Sigmoid colon (tissue), 7 donors: ENCODE data around the gene BCORL1. TPM values are rescaled to one million over a fixed set of nuclear protein-coding genes. Genes with fewer than 3 reads are reported as not detected.

Experiments
- DNase-seq: peaks from one replicate; pipeline ENCODE4 v3.0.0-alpha.2; 2019
- H3K27ac ChIP-seq, 4 donors: fragments of 200-600 bp; sonication (generic); one replicate each; pipeline ENCODE4 v1.5.1; 2016 to 2019; ENCODE audit warnings: mild to moderate bottlenecking in 1 of 4
- H3K27me3 ChIP-seq, 3 donors: fragments of 200-600 bp; sonication (generic); one replicate each; pipeline ENCODE4 v1.5.1; 2019; ENCODE audit warnings: mild to moderate bottlenecking in 1 of 3
- H3K36me3 ChIP-seq, 4 donors: fragments of 200-600 bp; sonication (generic); one replicate each; pipeline ENCODE4 v1.5.1; 2016 to 2019
- H3K4me1 ChIP-seq, 4 donors: fragments of 200-600 bp; sonication (generic); one replicate each; pipeline ENCODE4 v1.5.1; 2017 to 2019
- H3K4me3 ChIP-seq, 4 donors: fragments of 200-600 bp; sonication (generic); one replicate each; pipeline ENCODE4 v1.5.1; 2017 to 2019; ENCODE audit warnings: mild to moderate bottlenecking in 2 of 4, moderate library complexity in 1 of 4
- H3K9me3 ChIP-seq, 4 donors: fragments of 200-600 bp in 3 of 4; sonication (generic) in 3 of 4; one replicate each; pipeline versions ENCODE4 v1.5.1 to v1.6.1; 2013 to 2019
- EP300 ChIP-seq, 4 donors: sonication (generic); formaldehyde crosslinking; IDR thresholded peaks; one replicate each; pipeline ENCODE4 v1.6.1; 2017; ENCODE audit warnings: antibody characterized with exemption in 4 of 4
- POLR2A ChIP-seq, 2 donors: fragments of 450-650 bp; IDR thresholded peaks; one replicate each; pipeline ENCODE4 v1.6.1; 2016; ENCODE audit warnings: antibody characterized with exemption in 2 of 2, mild to moderate bottlenecking in 2 of 2, moderate library complexity in 2 of 2
- POLR2AphosphoS5 ChIP-seq, 4 donors: sonication (generic); formaldehyde crosslinking; IDR thresholded peaks; one replicate each; pipeline ENCODE4 v1.6.1; 2017; ENCODE audit warnings: antibody characterized with exemption in 4 of 4
- WGBS, 2 donors: extraction: QIAGEN DNeasy Blood & Tissue Kit; methylation state at CpG; one replicate each; pipeline ENCODE4 v1.1.7; 2013; 5-methylcytosine and 5-hydroxymethylcytosine counted together
- intact Hi-C: fragments of 100-400 bp; cut with DNase I; formaldehyde crosslinking; loops from one replicate; pipeline ENCODE4 v1.15.1; 2023
- polyA plus RNA-seq, 3 donors: library from polyadenylated mRNA; stranded (reverse); fragments of 200-250 nt; gene quantifications; one replicate each; pipeline ENCODE4 v1.2.3, GENCODE V29; 2013
- total RNA-seq, 4 donors: library from RNA; depleted of rRNA; stranded (reverse); fragments of >200 nt; gene quantifications; one replicate each; pipeline ENCODE4 v1.1.0, GENCODE V29; 2016
- TF ChIP-seq, protein P1 (sequence below), 4 experiments: fragments of 450-650 bp in 3 of 4; fragments of 200-600 bp in 1 of 4; IDR thresholded peaks; one replicate each; pipeline ENCODE4 v1.5.1; 2016 to 2019; ENCODE audit warnings: antibody characterized with exemption in 4 of 4, mild to moderate bottlenecking in 3 of 4, moderate library complexity in 2 of 4
- donor health status: healthy with polysubstance abuse.
- donor health status: Bipolar disorder and iron deficiency.
- donor health status: healthy.

Gene BCORL1
- total and polyA plus RNA-seq, 7 donors, result 1.2 to 5.8 (median 3.2) TPM

DNA sequence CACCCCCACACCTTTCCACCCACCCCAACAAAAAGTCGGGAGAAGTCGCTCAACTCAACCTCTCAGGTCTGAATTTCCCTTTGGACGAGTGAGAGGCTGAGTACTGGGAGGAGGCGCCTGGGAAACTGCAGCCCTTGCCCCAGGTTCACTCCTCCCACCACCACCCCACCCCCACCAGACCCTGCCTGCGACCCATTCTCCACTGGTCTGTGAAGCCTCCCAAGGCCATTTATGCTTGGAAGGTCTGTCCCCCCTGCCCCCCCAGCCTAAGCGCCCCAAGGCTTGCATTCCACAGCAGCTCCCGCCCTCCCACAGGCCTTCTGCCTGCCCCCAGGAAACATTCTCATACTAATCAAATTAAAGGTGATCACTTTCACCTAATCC is 100.7 kb downstream of the BCORL1 start:
- TF ChIP-seq POLR2A (IDR thresholded peaks at IDR 0.05) (no peak), POLR2AphosphoS5 (IDR thresholded peaks at IDR 0.05) (no peak), EP300 (IDR thresholded peaks at IDR 0.05) (no peak)
- TF ChIP-seq, protein P1, sequence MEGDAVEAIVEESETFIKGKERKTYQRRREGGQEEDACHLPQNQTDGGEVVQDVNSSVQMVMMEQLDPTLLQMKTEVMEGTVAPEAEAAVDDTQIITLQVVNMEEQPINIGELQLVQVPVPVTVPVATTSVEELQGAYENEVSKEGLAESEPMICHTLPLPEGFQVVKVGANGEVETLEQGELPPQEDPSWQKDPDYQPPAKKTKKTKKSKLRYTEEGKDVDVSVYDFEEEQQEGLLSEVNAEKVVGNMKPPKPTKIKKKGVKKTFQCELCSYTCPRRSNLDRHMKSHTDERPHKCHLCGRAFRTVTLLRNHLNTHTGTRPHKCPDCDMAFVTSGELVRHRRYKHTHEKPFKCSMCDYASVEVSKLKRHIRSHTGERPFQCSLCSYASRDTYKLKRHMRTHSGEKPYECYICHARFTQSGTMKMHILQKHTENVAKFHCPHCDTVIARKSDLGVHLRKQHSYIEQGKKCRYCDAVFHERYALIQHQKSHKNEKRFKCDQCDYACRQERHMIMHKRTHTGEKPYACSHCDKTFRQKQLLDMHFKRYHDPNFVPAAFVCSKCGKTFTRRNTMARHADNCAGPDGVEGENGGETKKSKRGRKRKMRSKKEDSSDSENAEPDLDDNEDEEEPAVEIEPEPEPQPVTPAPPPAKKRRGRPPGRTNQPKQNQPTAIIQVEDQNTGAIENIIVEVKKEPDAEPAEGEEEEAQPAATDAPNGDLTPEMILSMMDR (IDR thresholded peaks at IDR 0.05), result no peak
- H3K27me3 ChIP-seq, result no peaks in the 10 kb centered on the region
- H3K36me3 ChIP-seq, result no peaks in the 10 kb centered on the region
- H3K4me1 ChIP-seq, result peaks cover 0 to 17% (median 8%) of the 10 kb centered on the region in 4 donors
- peak overlapping the region in 2 of 4 donors; percentile 37 to 52 for H3K27ac ChIP-seq
- no peaks in the 10 kb centered on the region for H3K9me3 ChIP-seq
- WGBS, 2 donors, result 41 to 73% methylated on average over 7 of the region's 7 CpGs
- no peak overlapping the region for H3K4me3 ChIP-seq
- intact Hi-C loops, result loop anchor here (5.0 kb wide), 1 partner anchor 89 kb away; the partner anchor contains the start of gene RAB33A
- no peak for DNase-seq

DNA sequence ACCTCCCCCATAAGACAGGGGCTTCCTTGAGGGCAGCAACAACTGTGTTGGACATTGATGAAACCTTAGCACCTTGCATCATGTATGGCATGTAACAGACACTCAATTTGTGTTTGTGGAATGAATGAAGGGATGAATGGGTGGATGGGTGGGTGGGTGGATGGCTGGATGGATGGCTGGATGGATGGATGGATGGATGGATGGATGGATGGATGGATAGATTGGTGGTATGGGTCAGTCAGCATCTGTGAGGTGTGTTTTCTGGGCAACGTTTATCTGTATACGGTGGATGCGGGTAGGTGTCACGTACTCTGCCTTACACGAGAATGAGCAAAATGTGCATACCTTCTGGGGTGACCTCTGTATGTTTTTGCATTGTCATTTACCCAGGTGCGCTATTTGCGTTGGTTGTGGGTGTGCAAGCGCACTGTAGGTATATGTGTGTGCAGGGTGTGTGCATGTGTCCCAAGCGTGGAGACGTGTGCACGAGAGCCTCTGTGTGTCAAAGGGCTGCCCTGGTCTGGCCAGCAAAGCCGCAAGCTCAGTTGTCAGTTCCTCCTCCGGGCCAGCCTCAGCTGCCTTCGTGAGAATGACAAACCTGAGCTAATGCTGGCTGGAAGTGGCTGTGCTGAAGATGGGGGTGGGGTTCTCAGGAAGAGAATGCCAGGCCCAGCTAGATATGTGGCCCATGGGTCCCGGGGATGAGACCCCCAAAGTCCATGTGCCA is 101.4 kb downstream of the BCORL1 start:
- no peak overlapping the region for H3K27ac ChIP-seq

DNA sequence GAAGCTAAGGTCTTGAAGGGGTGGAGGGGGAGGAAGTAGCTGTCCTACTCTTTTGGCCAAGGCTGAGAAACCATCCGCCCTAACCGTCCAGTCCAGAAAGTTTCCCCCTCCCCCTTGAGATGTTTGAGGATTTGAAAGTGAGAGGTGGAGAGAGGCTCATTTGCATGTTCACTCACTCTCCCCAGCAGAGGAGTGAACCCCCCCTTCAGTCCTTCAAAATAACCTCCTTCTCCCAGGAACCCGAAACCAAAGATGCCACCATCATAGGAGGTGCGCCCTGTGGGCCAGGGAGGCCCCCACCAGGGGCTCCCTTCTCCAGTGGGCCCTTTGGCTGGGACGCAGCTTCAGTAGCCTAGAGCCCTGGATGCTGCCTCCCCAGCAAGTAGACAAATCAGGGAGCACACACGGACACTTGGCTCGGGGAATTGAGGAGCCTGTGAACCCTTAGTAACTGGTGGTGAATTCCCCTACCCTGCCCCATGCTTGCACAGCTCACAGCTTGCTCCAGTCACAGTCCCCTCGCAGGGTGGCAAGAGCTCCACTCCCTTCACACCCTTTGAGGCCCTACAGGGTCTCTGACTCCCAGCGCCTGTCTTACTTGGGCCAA is 102.3 kb downstream of the BCORL1 start:
- H3K4me1 ChIP-seq, result peaks cover 0 to 17% (median 8%) of the 10 kb centered on the region in 4 donors
- no peak for DNase-seq
- WGBS, 2 donors, result 49 to 78% methylated on average over 9 of the region's 9 CpGs
- no peak for TF ChIP-seq EP300 (IDR thresholded peaks at IDR 0.05)
- TF ChIP-seq, protein P1 (IDR thresholded peaks at IDR 0.05), result no peak
- no peaks in the 10 kb centered on the region for H3K9me3 ChIP-seq
- no peaks in the 10 kb centered on the region for H3K27me3 ChIP-seq
- H3K4me3 ChIP-seq, result no peak overlapping the region
- intact Hi-C loops, result loop anchor here (5.0 kb wide), 1 partner anchor 88 kb away; the partner anchor contains the start of gene RAB33A
- H3K27ac ChIP-seq, result peak overlapping the region in 2 of 4 donors; percentile 10 to 27
- H3K36me3 ChIP-seq, result no peaks in the 10 kb centered on the region

More for the DNA sequence above, 101.4 kb downstream of the BCORL1 start:
- no peak overlapping the region for H3K4me3 ChIP-seq
- no peaks in the 10 kb centered on the region for H3K27me3 ChIP-seq
- intact Hi-C loops, result loop anchor here (5.0 kb wide), 1 partner anchor 88 kb away; the partner anchor contains the start of gene RAB33A
- H3K9me3 ChIP-seq, result no peaks in the 10 kb centered on the region
- no peak for DNase-seq
- peaks cover 0 to 17% (median 8%) of the 10 kb centered on the region in 4 donors for H3K4me1 ChIP-seq
- no peak for TF ChIP-seq POLR2AphosphoS5 (IDR thresholded peaks at IDR 0.05)
- TF ChIP-seq POLR2A (IDR thresholded peaks at IDR 0.05), result no peak
- 55 to 78% methylated on average over 15 of the region's 15 CpGs for WGBS, 2 donors
- no peaks in the 10 kb centered on the region for H3K36me3 ChIP-seq

DNA sequence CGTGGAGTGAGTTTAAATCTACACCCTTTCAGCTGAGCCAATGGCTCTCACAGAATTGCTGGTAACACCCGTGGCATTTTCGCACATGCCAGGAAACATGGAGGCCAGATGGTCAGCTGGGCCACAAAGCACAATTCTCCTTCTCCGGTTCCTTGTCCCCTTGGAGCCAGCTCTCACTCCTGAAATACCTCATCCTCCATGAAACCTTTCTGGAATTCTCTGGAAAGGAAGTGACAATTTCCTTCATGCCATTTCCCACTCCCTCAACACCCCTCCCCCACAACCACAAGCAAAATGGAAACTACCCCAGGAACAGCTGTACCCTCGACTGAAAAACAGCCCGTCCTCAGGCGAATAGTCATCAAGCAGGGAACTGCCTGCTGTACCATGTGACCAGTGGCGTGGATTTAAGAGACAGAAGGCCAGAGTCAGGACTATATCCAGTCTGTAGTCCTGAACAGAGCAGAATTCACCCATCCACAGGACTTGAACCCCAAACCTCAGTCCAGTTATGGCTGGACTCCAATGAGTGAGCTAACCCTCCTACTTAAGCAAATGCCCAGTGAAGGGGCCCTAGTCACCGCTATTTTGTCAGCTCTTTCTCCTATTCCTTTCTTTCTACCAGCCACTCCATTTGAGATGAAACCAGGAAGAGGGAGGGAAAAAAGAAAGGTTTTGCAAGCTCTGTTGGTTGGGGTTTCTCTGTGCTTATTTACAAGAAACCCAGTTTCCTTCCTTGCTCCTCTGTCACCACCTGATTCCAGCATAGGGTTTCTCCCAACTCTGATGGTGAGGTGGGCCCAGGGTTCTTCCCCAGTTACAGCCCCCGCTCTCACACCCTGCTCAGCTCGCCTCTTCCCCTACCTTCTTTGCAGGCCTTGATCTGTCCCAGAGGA is 103.4 kb downstream of the BCORL1 start:
- WGBS, 2 donors, result 49 to 76% methylated on average over 11 of the region's 11 CpGs

DNA sequence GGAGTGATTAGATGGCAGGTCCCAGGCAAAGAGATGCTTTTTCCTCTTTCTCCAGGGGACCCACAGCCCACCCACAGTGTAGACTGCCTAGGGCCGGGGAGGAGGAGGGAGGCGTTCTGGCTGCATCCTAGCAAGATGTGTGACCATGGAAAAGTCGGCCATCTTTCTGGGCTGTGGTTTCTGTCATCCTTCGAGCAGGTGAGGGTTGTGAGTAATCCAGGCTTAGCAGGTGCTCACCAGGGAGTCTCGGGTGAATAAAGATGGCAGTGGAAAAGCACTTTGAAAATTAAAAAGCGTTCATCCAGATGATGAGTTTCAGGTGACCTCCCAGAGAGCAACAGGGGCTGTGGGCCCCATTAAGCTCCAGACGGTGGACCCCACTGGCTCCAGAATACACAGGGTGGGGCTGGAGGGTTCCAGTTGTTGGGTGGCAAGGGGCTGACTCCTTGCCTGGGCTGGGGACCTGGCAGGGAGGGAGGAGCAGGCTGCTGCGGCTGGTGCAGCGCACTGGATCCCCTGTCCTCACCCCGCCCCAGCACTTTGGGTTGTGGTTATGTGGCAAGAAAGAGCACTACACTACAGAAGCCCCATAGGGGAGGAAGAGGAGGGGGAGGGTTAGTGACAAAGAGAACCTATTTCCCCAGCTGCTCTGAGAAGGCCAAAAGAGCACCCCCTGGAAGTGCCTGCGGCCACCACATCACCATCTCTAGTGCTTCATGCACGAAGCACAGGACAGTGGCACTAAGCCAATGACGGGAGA is 104.2 kb downstream of the BCORL1 start:
- H3K36me3 ChIP-seq, result no peaks in the 10 kb centered on the region
- no peak for DNase-seq
- H3K4me3 ChIP-seq, result no peak overlapping the region
- no peaks in the 10 kb centered on the region for H3K27me3 ChIP-seq
- H3K27ac ChIP-seq, result peak overlapping the region in 2 of 4 donors; percentile 11 to 55
- TF ChIP-seq POLR2AphosphoS5 (IDR thresholded peaks at IDR 0.05) (no peak), POLR2A (IDR thresholded peaks at IDR 0.05) (no peak), EP300 (IDR thresholded peaks at IDR 0.05) (no peak)
- TF ChIP-seq, protein P1 (IDR thresholded peaks at IDR 0.05), result no peak
- H3K9me3 ChIP-seq, result no peaks in the 10 kb centered on the region
- intact Hi-C loops, result no loop called here
- WGBS, 2 donors, result 43 to 74% methylated on average over 13 of the region's 13 CpGs
- peaks cover 0 to 12% (median 6%) of the 10 kb centered on the region in 4 donors for H3K4me1 ChIP-seq

More for the DNA sequence above, 103.4 kb downstream of the BCORL1 start:
- no peak for DNase-seq
- intact Hi-C loops, result no loop called here
- TF ChIP-seq POLR2A (IDR thresholded peaks at IDR 0.05) (no peak), POLR2AphosphoS5 (IDR thresholded peaks at IDR 0.05) (peak in 1 of 4 donors; percentile 30)
- H3K4me3 ChIP-seq, result no peak overlapping the region
- no peaks in the 10 kb centered on the region for H3K9me3 ChIP-seq
- H3K27me3 ChIP-seq, result no peaks in the 10 kb centered on the region
- peaks cover 0 to 17% (median 8%) of the 10 kb centered on the region in 4 donors for H3K4me1 ChIP-seq
- H3K36me3 ChIP-seq, result no peaks in the 10 kb centered on the region
- H3K27ac ChIP-seq, result peak overlapping the region in 2 of 4 donors; percentile 10 to 55
